GM12878 (cell line): ENCODE measurements around the gene CCDC83.

Source experiments
- BACH1 ChIP-seq: fragments of 450-650 bp; IDR thresholded peaks from 2 replicates; pipeline ENCODE4 v1.6.1; 2017; ENCODE audit warnings: mild to moderate bottlenecking, borderline replicate concordance
- KDM1A ChIP-seq: fragments of 200-600 bp; sonication (generic); IDR thresholded peaks from 2 replicates; pipeline ENCODE4 v1.6.1; 2016; ENCODE audit warnings: borderline replicate concordance

DNA sequence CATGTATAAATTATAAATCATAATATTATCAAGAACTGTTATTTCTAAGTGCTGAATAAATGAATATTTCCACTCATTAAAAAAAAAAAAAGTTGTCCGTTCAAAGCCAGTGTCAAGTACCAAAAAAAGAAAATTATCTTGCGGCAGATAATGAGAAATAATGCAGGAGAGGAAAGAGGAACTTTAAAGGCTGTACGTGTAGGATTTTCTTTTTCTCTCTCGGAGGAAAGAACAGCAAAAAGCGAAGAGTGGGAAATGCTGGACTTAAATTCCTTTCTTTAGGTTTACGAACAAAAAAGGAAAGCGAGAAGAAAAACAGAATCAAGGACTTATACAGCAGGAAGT lies 999 bp upstream of the CCDC83 start:
- TF ChIP-seq BACH1: no peak
- TF ChIP-seq KDM1A: no peak
